Measurements from ENCODE around the gene HIP1. TPM values are rescaled to one million over a fixed set of nuclear protein-coding genes. Genes with fewer than 3 reads are reported as not detected.
"Not testable (repeated sequence)": the region's sequence is repeated elsewhere in the genome, so short reads cannot be mapped to it uniquely, and the experiment has no call there.

HIP1 gene
- total and polyA plus RNA-seq, 2 of the 4 experiments (the other 2 are of a cell fraction) = 6.8 to 10.0 TPM

DNA sequence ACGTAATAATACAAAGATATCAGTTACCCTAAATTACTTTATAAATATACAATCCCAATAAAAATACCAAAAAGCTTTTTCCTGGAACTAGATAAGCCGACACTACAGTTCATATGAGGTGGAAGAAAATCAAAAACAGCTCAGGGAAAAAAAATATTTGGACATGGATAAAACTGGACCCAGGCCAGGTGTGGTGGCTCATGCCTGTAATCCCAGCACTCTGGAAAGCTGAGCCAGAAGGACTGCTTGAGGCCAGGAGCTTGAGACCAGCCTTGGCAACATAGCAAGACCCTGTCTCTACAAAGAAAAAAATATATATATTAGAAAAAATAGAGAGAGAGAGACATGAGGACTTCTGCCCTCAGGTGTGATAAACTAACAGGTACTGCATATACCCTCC lies 219.9 kb downstream of the HIP1 start:
- H4K5ac ChIP-seq (ENCODE audit: low read depth, low read length); POLR2A ChIA-PET (ENCODE audit: unreplicated experiment); H3K4me1 ChIP-seq (ENCODE audit: control insufficient read depth, insufficient read depth, low read length); H3K27me3 ChIP-seq (ENCODE audit: control insufficient read depth, insufficient read depth, low read length); H3K56ac ChIP-seq (ENCODE audit: extremely low read depth, insufficient read depth, low read length); H2AFZ ChIP-seq (replicated peaks; ENCODE audit: low read length, poor library complexity); H3K4me3 ChIP-seq (ENCODE audit: insufficient read depth, low read depth, low read length); H2BK20ac ChIP-seq (ENCODE audit: low read depth, low read length); H3K4ac ChIP-seq (ENCODE audit: low read depth, low read length); in situ Hi-C loops (cut with MboI; ENCODE audit: low sequenced_read_pairs); H2BK15ac ChIP-seq (ENCODE audit: low read depth, low read length); H3K27ac ChIP-seq (ENCODE audit: insufficient read depth, low read length); H3K9me1 ChIP-seq (ENCODE audit: insufficient read depth, low read length); H3K23ac ChIP-seq (ENCODE audit: low read depth, low read length); H3K9ac ChIP-seq (ENCODE audit: low read depth, low read length); H4K8ac ChIP-seq (ENCODE audit: low read depth in 2 of 2, low read length in 2 of 2); H4K20me1 ChIP-seq (ENCODE audit: insufficient read depth, low read length); H3K4me2 ChIP-seq (ENCODE audit: low read depth, low read length); H3K14ac ChIP-seq (replicated peaks; ENCODE audit: low read depth, low read length); H3K18ac ChIP-seq (ENCODE audit: low read depth, low read length); H2AK5ac ChIP-seq (ENCODE audit: low read depth, low read length); H3K9me3 ChIP-seq (ENCODE audit: control insufficient read depth, insufficient read depth, low read length); dilution Hi-C loops (cut with HindIII; ENCODE audit: low sequenced_read_pairs, unreplicated experiment); ATAC-seq (ENCODE audit: low read depth); H2AK9ac ChIP-seq (replicated peaks; ENCODE audit: low read depth, low read length, poor library complexity); CTCF ChIA-PET; H2BK5ac ChIP-seq (ENCODE audit: low read depth, low read length, poor library complexity, severe bottlenecking); BruUV-seq (replicated peaks); H2BK120ac ChIP-seq (ENCODE audit: low read depth, low read length); intact Hi-C loops (cut with micrococcal nuclease); DNase-seq; H4K91ac ChIP-seq (ENCODE audit: insufficient read depth, low read depth, low read length): not testable (repeated sequence)
- no CpG with 5 or more reads among the region's 2 CpGs for WGBS, 2 experiments (ENCODE audit: extremely low coverage in 2 of 2, insufficient read length in 1 of 2)
- Histone ChIP-seq H3K36me3 (ENCODE audit: control insufficient read depth, insufficient read depth, low read length) (peaks cover 10% of the 10 kb centered on the region), H3K79me1 (ENCODE audit: low read depth in 1 of 2, low read length in 2 of 2) (peaks cover 0 to 16% of the 10 kb centered on the region in 2 experiments)

DNA sequence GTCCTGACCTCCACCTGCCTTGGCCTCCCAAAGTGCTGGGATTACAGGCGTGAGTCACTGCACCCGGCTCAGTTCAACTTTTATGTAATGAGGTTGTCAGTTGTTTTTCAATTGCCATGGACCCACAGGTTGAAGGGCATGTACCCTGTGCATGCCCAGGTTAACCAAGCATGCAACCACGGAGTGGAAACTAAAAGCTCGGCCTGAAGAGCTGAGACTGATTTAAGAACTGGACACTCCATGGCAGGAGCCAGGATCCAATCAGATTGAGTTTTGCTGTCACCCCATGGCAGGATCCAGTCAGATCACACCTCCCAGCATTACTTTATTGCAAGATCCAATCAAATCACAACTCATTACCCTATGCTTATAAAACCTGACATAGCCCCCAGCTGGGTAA lies 229.7 kb downstream of the HIP1 start:
- H2BK5ac ChIP-seq (ENCODE audit: low read depth, low read length, poor library complexity, severe bottlenecking); H3K9me1 ChIP-seq (ENCODE audit: insufficient read depth, low read length); H2AFZ ChIP-seq (replicated peaks; ENCODE audit: low read length, poor library complexity); H3K4ac ChIP-seq (ENCODE audit: low read depth, low read length); CTCF ChIA-PET; H2AK9ac ChIP-seq (replicated peaks; ENCODE audit: low read depth, low read length, poor library complexity); DNase-seq; POLR2A ChIA-PET (ENCODE audit: unreplicated experiment); H2BK15ac ChIP-seq (ENCODE audit: low read depth, low read length); H4K8ac ChIP-seq (ENCODE audit: low read depth in 2 of 2, low read length in 2 of 2); H3K18ac ChIP-seq (ENCODE audit: low read depth, low read length); ATAC-seq (ENCODE audit: low read depth); H3K27ac ChIP-seq (ENCODE audit: insufficient read depth, low read length); H3K36me3 ChIP-seq (ENCODE audit: control insufficient read depth, insufficient read depth, low read length); H3K14ac ChIP-seq (replicated peaks; ENCODE audit: low read depth, low read length); H4K20me1 ChIP-seq (ENCODE audit: insufficient read depth, low read length); H3K4me1 ChIP-seq (ENCODE audit: control insufficient read depth, insufficient read depth, low read length); BruUV-seq (replicated peaks); H2AK5ac ChIP-seq (ENCODE audit: low read depth, low read length); H3K4me3 ChIP-seq (ENCODE audit: insufficient read depth, low read depth, low read length); H3K79me1 ChIP-seq (ENCODE audit: low read depth in 1 of 2, low read length in 2 of 2); H3K9me3 ChIP-seq (ENCODE audit: control insufficient read depth, insufficient read depth, low read length); H3K56ac ChIP-seq (ENCODE audit: extremely low read depth, insufficient read depth, low read length); intact Hi-C loops (cut with micrococcal nuclease); dilution Hi-C loops (cut with HindIII; ENCODE audit: low sequenced_read_pairs, unreplicated experiment); H4K91ac ChIP-seq (ENCODE audit: insufficient read depth, low read depth, low read length); in situ Hi-C loops (cut with MboI; ENCODE audit: low sequenced_read_pairs); H2BK20ac ChIP-seq (ENCODE audit: low read depth, low read length); H3K23ac ChIP-seq (ENCODE audit: low read depth, low read length); H2BK120ac ChIP-seq (ENCODE audit: low read depth, low read length); H3K27me3 ChIP-seq (ENCODE audit: control insufficient read depth, insufficient read depth, low read length); H3K9ac ChIP-seq (ENCODE audit: low read depth, low read length); H4K5ac ChIP-seq (ENCODE audit: low read depth, low read length); H3K4me2 ChIP-seq (ENCODE audit: low read depth, low read length): not testable (repeated sequence)
- no CpG with 5 or more reads among the region's 4 CpGs for WGBS, 2 experiments (ENCODE audit: extremely low coverage in 2 of 2, insufficient read length in 1 of 2)
